ENCODE data around the gene CCDC85A. TPM values are rescaled to one million over a fixed set of nuclear protein-coding genes. Genes with fewer than 3 reads are reported as not detected.
A peak's percentile ranks its signal among the peaks of the same experiment; 100 is the strongest.

The CCDC85A gene
- polyA plus RNA-seq, 10 donors = 2.7 to 3.9 (median 3.4) TPM

DNA sequence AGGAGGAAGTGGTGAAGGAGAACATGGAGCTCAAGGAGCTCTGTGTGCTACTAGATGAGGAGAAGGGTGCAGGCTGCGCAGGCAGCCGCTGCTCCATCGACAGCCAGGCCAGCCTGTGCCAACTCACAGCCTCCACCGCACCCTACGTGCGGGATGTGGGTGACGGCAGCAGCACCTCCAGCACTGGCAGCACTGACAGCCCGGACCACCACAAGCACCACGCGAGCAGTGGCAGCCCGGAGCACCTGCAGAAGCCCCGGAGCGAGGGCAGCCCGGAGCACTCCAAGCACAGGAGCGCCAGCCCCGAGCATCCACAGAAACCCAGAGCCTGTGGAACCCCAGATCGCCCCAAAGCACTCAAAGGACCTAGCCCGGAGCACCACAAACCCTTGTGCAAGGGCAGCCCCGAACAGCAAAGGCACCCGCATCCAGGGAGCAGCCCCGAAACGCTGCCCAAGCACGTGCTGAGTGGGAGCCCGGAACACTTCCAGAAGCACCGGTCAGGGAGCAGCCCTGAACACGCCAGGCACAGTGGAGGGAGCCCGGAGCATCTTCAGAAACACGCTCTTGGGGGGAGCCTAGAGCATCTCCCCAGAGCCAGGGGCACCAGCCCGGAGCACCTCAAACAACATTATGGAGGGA is 9.0 kb downstream of the CCDC85A start:
- DNase-seq = no peak

DNA sequence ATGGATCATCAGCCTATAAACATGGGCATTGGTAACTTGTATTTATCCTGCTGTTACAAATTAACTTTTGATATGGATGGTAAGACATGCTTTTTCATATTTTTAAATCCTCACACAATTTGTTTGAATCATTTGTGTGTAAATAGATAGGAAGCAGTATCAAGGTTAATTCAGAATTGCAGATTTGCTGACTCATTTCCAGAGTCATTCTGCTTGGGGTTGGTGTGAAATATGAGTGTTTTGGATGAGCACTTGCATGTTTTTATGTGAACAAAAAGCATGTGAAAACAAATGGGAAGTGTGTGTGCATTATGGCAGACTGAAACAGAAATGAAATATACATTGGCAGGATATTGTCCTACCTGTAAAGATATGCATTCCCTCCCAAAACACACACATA is 11.8 kb downstream of the CCDC85A start:
- no peak for DNase-seq

GRCh38 chr2:56197816-56198215 is 14.0 kb downstream of the CCDC85A start:
- DNase-seq = no peak

DNA sequence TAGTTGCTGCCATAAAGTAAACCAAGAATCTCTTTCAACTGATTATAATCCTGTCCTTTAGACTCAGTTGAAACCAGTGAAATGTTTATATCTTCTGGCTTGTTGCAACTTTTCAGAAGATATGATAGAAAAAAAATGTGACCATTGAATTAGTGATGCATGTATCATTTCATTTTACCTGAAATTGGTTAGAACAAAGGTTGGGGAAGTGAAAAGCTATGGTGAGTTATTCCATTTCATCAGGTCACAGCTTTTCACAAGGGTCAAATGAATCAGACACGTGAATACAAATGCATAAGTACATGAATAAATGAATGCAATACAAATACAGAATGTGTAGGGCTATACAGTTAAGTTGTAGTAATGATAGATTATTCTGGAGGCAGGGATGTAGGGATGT is 15.1 kb downstream of the CCDC85A start:
- DNase-seq = no peak

- peak in 1 of 3 donors; percentile 70 for DNase-seq
These were observed 15.7 kb downstream of the CCDC85A start for GRCh38 chr2:56199492-56199891.

DNA sequence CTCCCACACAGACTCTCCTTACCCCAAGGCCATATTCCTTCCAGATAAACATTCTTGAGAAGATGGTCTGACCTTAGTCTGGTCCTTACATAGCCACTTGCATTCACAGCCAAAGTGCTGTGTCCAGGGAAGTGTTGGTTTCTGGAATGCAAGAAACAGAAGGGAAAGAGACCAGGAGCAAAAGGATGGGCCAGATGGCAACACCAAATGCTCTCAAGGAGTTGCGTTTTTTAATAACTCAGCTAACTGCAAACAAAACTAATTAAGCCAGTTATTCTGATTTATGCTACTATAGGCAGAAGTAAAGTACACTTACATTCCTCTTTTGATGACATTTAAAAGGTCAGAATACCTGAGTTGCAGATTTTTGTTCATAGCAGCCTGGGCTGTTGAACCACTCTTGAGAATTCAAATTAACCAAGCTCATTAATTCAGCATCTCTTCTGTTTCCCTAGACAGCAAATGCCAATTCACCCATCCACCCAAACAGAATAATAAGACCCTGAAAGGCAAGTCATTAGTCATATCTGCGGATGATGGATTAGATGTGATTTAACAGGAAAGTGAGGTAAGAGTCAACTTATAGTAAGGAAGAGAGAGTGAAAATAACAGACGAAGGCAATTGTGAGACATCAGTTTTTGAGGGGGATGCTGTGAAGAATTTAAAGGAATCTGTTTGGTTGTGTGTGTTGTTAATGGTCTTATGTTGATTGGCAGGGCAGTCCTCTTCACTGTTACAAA is 18.8 kb downstream of the CCDC85A start:
- no peak for DNase-seq

DNA sequence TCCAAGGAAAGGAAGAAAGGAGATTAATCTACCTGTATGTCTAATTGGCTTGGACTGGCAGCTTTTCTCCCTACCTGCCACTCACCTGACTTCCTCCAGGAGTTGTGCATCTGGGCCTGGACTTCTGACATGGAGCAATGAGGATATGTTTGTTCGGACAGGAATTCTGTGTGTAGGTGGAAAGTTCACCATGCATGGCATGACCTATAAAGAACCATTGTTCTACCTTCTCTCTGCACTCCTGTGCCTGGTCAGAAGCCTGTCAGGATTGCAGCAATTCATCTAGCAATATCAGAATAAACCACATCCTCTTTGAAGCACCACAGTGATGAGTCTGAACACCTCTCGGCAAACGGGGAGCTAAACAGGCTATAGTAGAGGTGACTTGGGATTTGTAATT is 20.8 kb downstream of the CCDC85A start:
- DNase-seq = no peak

GRCh38 chr2:56206250-56206649 is 22.5 kb downstream of the CCDC85A start:
- no peak for DNase-seq

DNA sequence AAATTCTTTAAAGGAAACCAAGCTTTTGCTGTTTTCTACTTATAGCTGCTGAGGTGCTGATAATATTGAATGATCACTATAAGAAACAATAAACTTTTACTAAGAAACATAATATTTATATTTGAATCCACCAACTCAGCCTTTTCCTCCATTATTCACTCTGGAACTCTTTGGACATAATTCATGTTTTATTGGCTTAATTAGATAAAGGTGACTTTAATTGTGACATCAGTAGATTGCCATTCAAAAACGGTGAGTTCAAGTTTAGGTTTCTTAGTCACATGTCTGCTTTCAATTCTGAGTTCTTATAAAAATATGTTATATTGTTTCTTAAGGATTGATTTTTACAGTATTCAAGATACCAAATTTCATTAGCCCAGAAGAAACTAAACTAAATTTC is 24.0 kb downstream of the CCDC85A start:
- peak in 1 of 3 donors; percentile 31 for DNase-seq

DNA sequence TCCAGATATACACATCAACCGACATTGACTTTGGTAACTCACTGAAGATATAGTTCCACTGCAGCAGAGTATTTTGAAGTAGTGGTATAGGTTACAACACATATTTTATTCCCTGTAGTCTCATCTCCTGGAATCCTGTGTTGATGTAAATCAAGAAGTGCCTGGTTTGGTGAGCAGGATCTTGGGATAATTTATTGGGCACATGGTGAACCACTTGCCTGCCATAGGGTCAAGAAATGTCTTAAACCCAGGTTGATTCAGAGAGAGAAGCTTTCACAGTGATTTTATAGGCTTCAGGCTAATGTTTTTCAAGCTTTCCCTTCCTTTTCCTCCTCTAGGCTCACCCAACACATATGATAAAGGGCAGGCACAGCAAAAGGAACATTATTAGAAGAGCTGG is 24.6 kb downstream of the CCDC85A start:
- DNase-seq = no peak

- DNase-seq = no peak
These were observed 25.9 kb downstream of the CCDC85A start for GRCh38 chr2:56209701-56210100.

DNA sequence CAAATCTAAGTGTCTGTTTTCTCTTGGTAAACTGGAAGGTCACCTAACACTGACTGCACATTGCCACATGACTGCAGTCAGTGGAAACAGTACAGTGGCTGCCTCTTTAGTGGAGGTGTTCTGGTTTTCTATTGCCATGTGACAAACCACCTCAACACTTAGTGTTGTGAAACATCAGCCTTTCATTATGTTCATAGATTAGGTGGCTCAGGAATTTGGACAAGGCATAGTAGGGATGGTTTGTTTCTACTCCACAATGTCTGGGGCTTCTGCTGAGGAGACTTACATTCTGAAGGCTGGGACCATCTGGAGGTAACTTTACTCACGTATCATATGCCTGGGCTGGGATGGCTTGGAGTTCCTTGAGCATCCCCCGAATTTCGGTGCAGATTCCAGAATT is 26.5 kb downstream of the CCDC85A start:
- DNase-seq = no peak

DNA sequence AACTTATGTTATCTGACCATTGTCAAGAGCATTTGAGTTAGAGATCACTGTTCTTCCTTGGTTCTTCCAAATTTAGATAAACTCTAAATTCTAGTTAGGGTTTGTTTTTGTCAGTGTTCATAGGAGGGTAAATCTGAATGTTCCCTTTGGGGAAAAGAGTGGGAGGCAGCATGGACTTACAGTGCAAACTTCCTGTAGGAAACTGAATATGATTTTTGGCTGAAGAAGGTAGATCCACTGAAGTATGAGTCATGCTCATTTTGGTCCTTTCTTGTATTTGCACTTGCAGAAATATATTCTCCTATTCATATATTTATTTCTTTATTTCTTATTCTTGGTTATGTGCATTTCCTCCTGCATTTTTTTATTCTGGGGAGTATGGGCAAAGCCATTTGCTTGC is 27.3 kb downstream of the CCDC85A start:
- no peak for DNase-seq

DNA sequence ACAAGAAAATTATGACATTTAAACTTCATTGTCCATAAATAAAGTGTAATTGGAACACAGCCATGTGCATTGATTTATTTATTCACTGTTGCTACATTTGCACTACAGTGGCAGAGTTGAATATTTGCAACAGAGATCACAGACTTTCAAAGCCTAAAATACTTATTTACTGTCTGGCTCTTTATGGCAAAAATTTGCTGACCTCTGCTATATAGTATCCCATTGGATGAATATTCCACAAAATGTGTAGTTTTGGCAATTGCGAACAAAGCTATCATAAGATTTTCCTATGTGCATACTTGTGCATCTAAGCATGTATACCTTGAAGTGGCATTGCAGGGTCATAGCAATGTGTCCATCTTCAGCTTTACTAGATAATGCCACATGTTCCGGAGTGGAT is 32.1 kb downstream of the CCDC85A start:
- no peak for DNase-seq

DNA sequence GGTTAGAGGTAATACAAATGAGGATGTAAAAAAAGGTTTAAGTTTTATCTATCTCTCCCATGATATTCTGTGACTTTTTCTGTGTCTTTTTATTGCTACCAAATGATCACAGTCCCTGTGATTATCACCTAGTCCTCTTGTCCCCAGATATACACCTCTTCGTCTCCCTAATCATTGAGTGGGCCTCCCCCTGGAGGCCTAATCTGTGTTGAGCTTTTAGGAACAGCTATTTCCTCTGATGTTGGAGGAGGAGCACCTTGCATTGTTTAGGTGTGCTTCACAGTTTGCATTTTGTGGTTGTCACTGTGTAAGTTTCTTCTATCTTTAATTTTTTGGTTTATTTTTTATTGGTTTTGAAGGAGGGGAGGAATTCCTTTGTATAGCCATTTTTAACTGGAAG is 33.3 kb downstream of the CCDC85A start:
- DNase-seq = no peak

- no peak for DNase-seq
These were observed 38.7 kb downstream of the CCDC85A start for GRCh38 chr2:56222481-56222880.

DNA sequence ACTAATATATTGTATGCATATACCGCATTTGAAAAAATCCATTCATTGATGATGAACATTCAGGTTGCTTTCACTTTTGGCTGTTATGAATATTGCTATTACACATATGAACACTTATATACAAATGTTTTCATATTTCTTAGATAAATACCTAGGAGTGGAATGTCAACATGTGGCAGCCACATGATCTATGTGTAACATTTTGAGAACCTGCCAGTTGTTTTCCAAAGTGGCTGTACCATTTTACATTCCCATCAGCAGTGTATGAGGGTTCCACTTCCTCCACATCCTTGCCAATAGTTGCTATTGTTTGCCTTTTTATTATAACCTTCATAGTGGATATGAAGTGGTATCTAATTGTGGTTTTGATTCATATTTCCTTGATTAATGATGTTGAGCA is 40.5 kb downstream of the CCDC85A start:
- no peak for DNase-seq

- DNase-seq = no peak
These were observed 44.0 kb downstream of the CCDC85A start for GRCh38 chr2:56227811-56228210.

DNA sequence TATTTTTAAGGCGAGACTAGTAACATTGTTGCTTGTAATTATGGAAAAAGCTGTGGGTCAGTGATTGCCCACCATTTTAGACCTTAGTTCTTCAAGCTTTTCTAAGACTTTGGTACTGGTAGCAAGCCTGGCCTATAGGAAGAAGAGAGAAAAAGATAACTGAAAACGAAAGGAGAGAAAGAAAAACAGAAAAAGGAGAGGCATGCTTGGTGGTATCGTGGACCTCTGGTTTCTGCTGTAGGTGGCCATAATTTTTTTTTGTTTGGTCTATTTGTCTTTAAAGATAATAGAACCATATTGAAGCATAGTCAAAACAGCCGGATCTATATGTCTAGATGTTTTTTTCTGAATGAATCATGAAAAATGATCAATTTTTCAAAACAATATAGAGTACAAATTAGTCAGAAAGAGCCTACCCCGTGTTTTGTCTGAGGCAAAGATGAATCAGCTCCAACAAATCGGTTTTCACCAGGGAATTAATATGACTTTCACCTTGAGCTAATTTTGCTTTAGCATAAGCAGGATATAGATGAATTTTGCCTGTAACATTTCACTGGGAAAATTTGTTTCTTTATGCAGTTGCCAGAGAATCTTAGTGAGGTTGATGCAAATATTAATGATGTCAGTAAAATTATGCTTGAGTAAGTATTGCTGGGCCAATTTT is 45.7 kb downstream of the CCDC85A start:
- DNase-seq = no peak

DNA sequence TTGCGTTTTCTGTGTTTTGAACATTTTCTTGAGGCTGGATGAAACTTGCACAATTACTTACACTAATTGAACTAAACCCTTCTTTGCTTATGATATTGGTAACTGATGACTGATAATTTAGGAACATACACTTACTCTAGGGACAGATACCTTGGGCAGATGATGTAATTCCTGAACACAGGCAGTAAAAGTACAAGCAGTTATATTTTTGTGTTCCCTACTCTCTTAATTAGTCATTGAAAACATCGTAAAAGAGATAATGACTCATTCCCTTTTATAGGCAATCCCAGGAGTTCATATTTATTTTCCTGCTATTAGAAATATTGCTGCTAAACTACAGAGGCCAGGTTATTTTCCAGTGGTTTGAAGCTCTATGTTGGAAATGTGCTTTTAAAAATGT is 46.4 kb downstream of the CCDC85A start:
- DNase-seq = no peak

DNA sequence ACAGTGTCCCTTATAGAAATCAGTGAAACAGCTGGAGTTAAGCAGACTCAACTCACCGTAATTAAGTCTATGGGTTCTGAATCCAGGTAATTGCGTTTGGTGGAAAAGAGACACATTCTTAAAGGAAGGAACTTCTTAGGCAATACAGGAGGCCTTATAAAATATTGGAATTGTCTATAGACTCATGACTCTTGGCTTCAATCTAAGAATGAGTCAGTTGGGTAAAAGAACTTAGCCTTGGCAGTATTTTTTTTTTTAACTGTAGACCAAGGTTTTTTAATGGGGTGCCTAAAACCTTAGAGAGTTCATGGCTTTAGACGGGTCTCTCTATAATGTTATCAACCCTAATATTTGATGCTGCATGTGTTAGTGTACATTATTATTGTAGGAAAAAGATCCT is 47.6 kb downstream of the CCDC85A start:
- no peak for DNase-seq

GRCh38 chr2:56232912-56233311 is 49.1 kb downstream of the CCDC85A start:
- no peak for DNase-seq

DNA sequence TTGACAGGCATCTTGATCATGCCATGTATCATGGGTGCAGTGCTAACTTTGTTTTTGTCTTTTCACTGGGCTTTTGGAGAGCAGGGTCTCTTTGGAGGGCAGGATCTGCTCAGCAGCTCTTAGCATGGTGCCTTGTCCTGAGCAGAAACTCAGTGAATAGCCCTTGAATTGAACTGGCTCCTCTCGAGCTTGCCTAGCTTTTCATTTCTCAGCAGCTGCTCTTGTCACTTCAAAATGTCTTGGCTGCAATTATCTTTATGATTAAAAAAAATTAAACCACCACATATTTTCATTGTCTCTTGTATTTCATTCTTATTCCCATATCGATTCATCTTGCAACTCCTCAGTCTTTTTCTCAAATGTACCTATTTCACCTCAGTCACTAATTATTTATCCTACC is 50.5 kb downstream of the CCDC85A start:
- DNase-seq = no peak
